Measurements from ENCODE around the gene MAPKAPK3. TPM values are rescaled to one million over a fixed set of nuclear protein-coding genes. Genes with fewer than 3 reads are reported as not detected.
A peak's percentile ranks its signal among the peaks of the same experiment; 100 is the strongest.

The MAPKAPK3 gene
- total and polyA plus RNA-seq, 2 of the 8 experiments (the other 6 are each of a cell fraction or from before 2014, with no cell fraction given): 65.4 to 99.8 TPM

DNA sequence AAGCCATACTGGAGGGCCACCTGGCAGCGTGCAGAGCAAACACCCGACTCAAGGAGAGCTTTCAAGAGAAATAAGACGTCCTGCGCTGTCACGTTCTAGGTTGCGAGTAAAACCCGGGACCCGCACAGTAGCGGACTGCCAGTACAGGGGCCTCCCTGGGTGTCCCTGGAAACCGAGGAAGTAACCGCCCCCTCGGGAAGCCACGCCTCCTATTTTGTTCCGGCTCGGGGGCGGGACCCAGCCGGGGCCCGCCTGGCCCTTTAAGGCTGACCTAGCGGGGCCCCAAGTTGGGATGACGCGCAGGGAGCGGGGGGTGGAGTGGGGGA lies 218 bp upstream of the MAPKAPK3 start (continued):
- TF ChIP-seq SIN3A (conservative IDR thresholded peaks at IDR 0.05 in 1 of 2, IDR thresholded peaks at IDR 0.05 in 1 of 2; ENCODE audit: low read depth in 1 of 2, low read length in 2 of 2): peak; percentile 54 to 73; a peak in 1 of 4 replicates
- TF ChIP-seq RXRA (IDR thresholded peaks at IDR 0.05; ENCODE audit: insufficient read depth, low read depth, low read length): no peak
- TF ChIP-seq POLR2AphosphoS5 (IDR thresholded peaks at IDR 0.05; ENCODE audit: low read depth, low read length): no peak
- peak; percentile 79 for TF ChIP-seq SP1 (IDR thresholded peaks at IDR 0.05; ENCODE audit: low read depth, low read length)
- TF ChIP-seq SUZ12 (IDR thresholded peaks at IDR 0.05; ENCODE audit: low read length): no peak
- TF ChIP-seq EGR1 (IDR thresholded peaks at IDR 0.05; ENCODE audit: borderline replicate concordance, low read depth, low read length): no peak
- TF ChIP-seq KDM1A (IDR thresholded peaks at IDR 0.05; ENCODE audit: borderline replicate concordance, low read length): no peak
- TF ChIP-seq MAFK (IDR thresholded peaks at IDR 0.05; ENCODE audit: low read depth, low read length): no peak
- TF ChIP-seq FOSL1 (IDR thresholded peaks at IDR 0.05; ENCODE audit: insufficient read depth, low read depth, low read length): no peak
- no peak for TF ChIP-seq HDAC6 (IDR thresholded peaks at IDR 0.05; ENCODE audit: low read depth, low read length)
- no peak for TF ChIP-seq NRF1 (IDR thresholded peaks at IDR 0.05; ENCODE audit: low read depth, low read length)
- TF ChIP-seq JUND (IDR thresholded peaks at IDR 0.05; ENCODE audit: low read length): no peak
- TF ChIP-seq BCL11A (IDR thresholded peaks at IDR 0.05; ENCODE audit: low read depth in 2 of 2, low read length in 2 of 2): no peak
- TF ChIP-seq TCF12 (IDR thresholded peaks at IDR 0.05; ENCODE audit: low read depth, low read length): no peak
- TF ChIP-seq CBX8 (IDR thresholded peaks at IDR 0.05; ENCODE audit: borderline replicate concordance, low read depth, low read length): no peak
- no peak for TF ChIP-seq MAX (IDR thresholded peaks at IDR 0.05)
